Loucy (cell line): ENCODE measurements around the gene NAV1.

ENCODE experiments used
- CTCF ChIP-seq: fragments of 200-600 bp; sonication (generic); conservative IDR thresholded peaks from 2 replicates; pipeline ENCODE4 v1.5.1; 2014; ENCODE audit warnings: mild to moderate bottlenecking, antibody characterized with exemption, low read length
- EZH2phosphoT487 ChIP-seq: fragments of 200-600 bp; IDR thresholded peaks from 2 replicates; pipeline ENCODE4 v1.6.1; 2018; ENCODE audit warnings: antibody characterized with exemption, mild to moderate bottlenecking, moderate library complexity, borderline replicate concordance

DNA sequence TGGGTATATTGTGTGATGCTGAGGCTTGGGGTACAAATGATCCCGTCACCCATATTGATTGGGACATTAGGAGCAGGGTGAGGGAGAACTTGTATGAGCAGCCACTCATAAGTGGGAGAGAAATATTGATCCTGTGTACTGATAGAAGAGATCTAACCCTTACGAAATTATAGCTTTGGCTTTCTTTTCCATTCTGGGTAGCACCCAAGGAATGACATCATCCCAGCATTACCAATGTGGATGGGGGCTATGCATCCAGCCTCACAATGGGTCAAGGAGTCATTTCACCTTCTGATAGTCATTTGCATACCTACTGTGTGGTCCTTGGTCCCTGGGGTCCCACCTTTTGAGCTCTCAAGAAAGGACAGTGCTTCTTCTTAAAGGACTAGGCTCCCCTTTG is 1.9 kb upstream of the NAV1 start:
- TF ChIP-seq CTCF = no peak
- TF ChIP-seq EZH2phosphoT487 = no peak
